Measurements from ENCODE around the gene SMPD1.

SMPD1 gene

GRCh38 chr11:6417907-6418556 is 27.8 kb downstream of the SMPD1 start:
- DNase-seq: no peak

GRCh38 chr11:6418557-6419008 is 28.3 kb downstream of the SMPD1 start:
- DNase-seq: no peak

GRCh38 chr11:6419009-6419631 is 28.8 kb downstream of the SMPD1 start, which contains the start of gene APBB1:
Gene APBB1, minus strand, starts transcription at chr11:6419094. Its CDS starts 7,747 bp downstream, at chr11:6411347.
- DNase-seq: peak; percentile 54

- DNase-seq: no peak
These were observed 30.4 kb downstream of the SMPD1 start for GRCh38 chr11:6420677-6421076.

GRCh38 chr11:6427516-6427915 is 37.2 kb downstream of the SMPD1 start:
- DNase-seq: no peak

GRCh38 chr11:6431861-6432260 is 41.6 kb downstream of the SMPD1 start:
- peak; percentile 74 for DNase-seq

GRCh38 chr11:6433998-6434660 is 43.9 kb downstream of the SMPD1 start:
- no peak for DNase-seq

- DNase-seq: no peak
These were observed 47.1 kb downstream of the SMPD1 start for GRCh38 chr11:6437423-6437822.

- no peak for DNase-seq
These were observed 47.7 kb downstream of the SMPD1 start for GRCh38 chr11:6437993-6438392.

GRCh38 chr11:6438979-6439571 is 48.8 kb downstream of the SMPD1 start:
- DNase-seq: peak; percentile 33

GRCh38 chr11:6440906-6441358 is 50.7 kb downstream of the SMPD1 start, which contains the start of gene HPX:
Gene HPX, minus strand, starts transcription at chr11:6440987. Its CDS starts 24 bp downstream, at chr11:6440963.
- no peak for DNase-seq

GRCh38 chr11:6442441-6442840 is 52.2 kb downstream of the SMPD1 start:
- no peak for DNase-seq

- DNase-seq: peak; percentile 48
These were observed 53.2 kb downstream of the SMPD1 start for GRCh38 chr11:6443269-6444003.

Measured in fibroblast of skin of right quadriceps (primary cell).